SK-N-SH (cell line): ENCODE results near the gene LIMK1.

ENCODE experiments used
- EP300 ChIP-seq, 2 experiments: IDR thresholded peaks; 2 replicates each; pipeline versions ENCODE4 v1.4.0 to v1.6.1; 2012; ENCODE audit warnings: borderline replicate concordance in 1 of 2, low read depth in 1 of 2, low read length in 1 of 2
- EZH2phosphoT487 ChIP-seq: fragments of 200-600 bp; sonication (generic); IDR thresholded peaks from 2 replicates; pipeline ENCODE4 v1.6.1; 2017; ENCODE audit warnings: low read depth, mixed run types, mild to moderate bottlenecking, antibody characterized with exemption, moderate library complexity, borderline replicate concordance
- POLR2AphosphoS5 ChIP-seq: IDR thresholded peaks from 2 replicates; pipeline ENCODE4 v1.6.1; 2012; ENCODE audit warnings: low read depth, low read length
- RFX5 ChIP-seq: IDR thresholded peaks from 2 replicates; pipeline ENCODE4 v1.6.1; 2012; ENCODE audit warnings: mild to moderate bottlenecking, improper control_type of control experiment, low read length
- SIN3A ChIP-seq: IDR thresholded peaks from 2 replicates; pipeline ENCODE4 v1.6.1; 2012; ENCODE audit warnings: low read depth, mild to moderate bottlenecking, low read length, moderate library complexity, borderline replicate concordance
- SMC3 ChIP-seq: IDR thresholded peaks from 2 replicates; pipeline ENCODE4 v1.6.1; 2012; ENCODE audit warnings: low read depth, low read length, improper control_type of control experiment
- TAF1 ChIP-seq: IDR thresholded peaks from 2 replicates; pipeline ENCODE4 v1.6.1; 2012; ENCODE audit warnings: low read depth, mild to moderate bottlenecking, low read length, moderate library complexity, borderline replicate concordance
- TF ChIP-seq, protein P1 (sequence below): fragments of 200-600 bp; sonication (generic); IDR thresholded peaks from 2 replicates; pipeline ENCODE4 v1.6.1; 2017; ENCODE audit warnings: antibody characterized with exemption, mild to moderate bottlenecking, moderate library complexity

DNA sequence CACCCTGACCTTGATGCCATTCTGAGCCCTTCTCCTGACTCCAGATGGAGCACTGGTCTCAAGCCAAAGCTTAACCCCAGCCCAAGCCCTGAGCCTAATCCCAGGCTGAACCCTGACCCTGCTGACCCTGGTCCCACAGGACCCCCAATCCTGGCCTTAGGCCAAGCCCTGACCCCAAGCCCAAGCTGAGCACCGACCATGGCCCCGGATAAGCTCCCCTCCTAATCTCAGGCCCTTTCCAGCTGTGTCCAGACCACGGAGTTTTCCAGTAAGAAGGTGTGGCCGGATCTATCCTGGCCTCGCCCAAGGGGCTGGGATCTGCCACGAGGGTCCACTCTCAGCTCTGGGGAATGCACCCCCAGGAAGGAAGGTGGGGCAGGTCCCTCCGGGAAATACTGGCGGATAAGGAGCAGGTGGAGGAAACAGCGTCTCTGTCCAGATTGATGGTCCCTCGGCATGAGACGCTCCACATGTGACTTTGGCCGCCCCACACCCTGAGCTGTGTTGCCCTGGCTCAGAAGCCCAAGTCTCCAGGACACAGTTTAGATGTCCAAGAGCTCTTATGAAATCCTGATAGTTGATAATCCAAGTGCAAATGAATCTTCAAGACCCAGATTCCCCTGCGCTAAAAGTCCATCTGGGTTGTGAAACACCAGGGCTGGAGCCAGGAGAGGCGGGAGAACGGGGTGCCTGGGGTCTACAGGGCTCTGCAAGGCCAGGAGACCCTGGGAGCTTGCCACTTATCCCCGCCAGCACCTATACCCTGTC lies 45.2 kb upstream of the LIMK1 start:
- TF ChIP-seq POLR2AphosphoS5 (no peak), EZH2phosphoT487 (no peak), EP300 (IDR thresholded peaks at IDR 0.05; ENCODE audit: borderline replicate concordance in 1 of 2, low read depth in 1 of 2, low read length in 1 of 2) (no peak), TAF1 (no peak), RFX5 (no peak), SIN3A (no peak), SMC3 (no peak)
- TF ChIP-seq, protein P1, sequence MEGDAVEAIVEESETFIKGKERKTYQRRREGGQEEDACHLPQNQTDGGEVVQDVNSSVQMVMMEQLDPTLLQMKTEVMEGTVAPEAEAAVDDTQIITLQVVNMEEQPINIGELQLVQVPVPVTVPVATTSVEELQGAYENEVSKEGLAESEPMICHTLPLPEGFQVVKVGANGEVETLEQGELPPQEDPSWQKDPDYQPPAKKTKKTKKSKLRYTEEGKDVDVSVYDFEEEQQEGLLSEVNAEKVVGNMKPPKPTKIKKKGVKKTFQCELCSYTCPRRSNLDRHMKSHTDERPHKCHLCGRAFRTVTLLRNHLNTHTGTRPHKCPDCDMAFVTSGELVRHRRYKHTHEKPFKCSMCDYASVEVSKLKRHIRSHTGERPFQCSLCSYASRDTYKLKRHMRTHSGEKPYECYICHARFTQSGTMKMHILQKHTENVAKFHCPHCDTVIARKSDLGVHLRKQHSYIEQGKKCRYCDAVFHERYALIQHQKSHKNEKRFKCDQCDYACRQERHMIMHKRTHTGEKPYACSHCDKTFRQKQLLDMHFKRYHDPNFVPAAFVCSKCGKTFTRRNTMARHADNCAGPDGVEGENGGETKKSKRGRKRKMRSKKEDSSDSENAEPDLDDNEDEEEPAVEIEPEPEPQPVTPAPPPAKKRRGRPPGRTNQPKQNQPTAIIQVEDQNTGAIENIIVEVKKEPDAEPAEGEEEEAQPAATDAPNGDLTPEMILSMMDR: no peak
